Measurements from ENCODE around the gene BOLA1. TPM values are rescaled to one million over a fixed set of nuclear protein-coding genes. Genes with fewer than 3 reads are reported as not detected.
"Not testable (repeated sequence)": the region's sequence is repeated elsewhere in the genome, so short reads cannot be mapped to it uniquely, and the experiment has no call there.

BOLA1 gene
- polyA plus RNA-seq (ENCODE audit: insufficient read length in 3 of 3): 10 to 100 TPM; 22.0 to 29.8 (median 27.7) TPM
- long read RNA-seq, donor 1, transcript BOLA1-202 (2 exons, 859 nt): major isoform, 8 of 24 reads
- long read RNA-seq, donor 1, partial matches to known transcripts: 15 of 24 reads
- long read RNA-seq, donor 1, other reads (novel, unspliced or antisense): 0 of 24 reads
- long read RNA-seq, donor 2, transcript BOLA1-202 (2 exons, 859 nt): major isoform, 26 of 28 reads
- long read RNA-seq, donor 2, partial matches to known transcripts: 0 of 28 reads
- long read RNA-seq, donor 2, other reads (novel, unspliced or antisense): 0 of 28 reads
- long read RNA-seq, donor 3, transcript BOLA1-202 (2 exons, 859 nt): major isoform, 21 of 23 reads
- long read RNA-seq, donor 3, partial matches to known transcripts: 0 of 23 reads
- long read RNA-seq, donor 3, other reads (novel, unspliced or antisense): 0 of 23 reads
- long read RNA-seq, donor 4, transcript BOLA1-202 (2 exons, 859 nt): major isoform, 21 of 170 reads
- long read RNA-seq, donor 4, partial matches to known transcripts: 77 of 170 reads
- long read RNA-seq, donor 4, other reads (novel, unspliced or antisense): 71 of 170 reads
- long read RNA-seq, donor 5, transcript BOLA1-202 (2 exons, 859 nt): major isoform, 8 of 9 reads
- long read RNA-seq, donor 5, partial matches to known transcripts: 0 of 9 reads
- long read RNA-seq, donor 5, other reads (novel, unspliced or antisense): 0 of 9 reads
- long read RNA-seq, donor 6, transcript BOLA1-202 (2 exons, 859 nt): major isoform, 14 of 14 reads
- long read RNA-seq, donor 6, partial matches to known transcripts: 0 of 14 reads
- long read RNA-seq, donor 6, other reads (novel, unspliced or antisense): 0 of 14 reads
- long read RNA-seq, donor 7, transcript BOLA1-202 (2 exons, 859 nt): major isoform, 19 of 20 reads
- long read RNA-seq, donor 7, partial matches to known transcripts: 0 of 20 reads
- long read RNA-seq, donor 7, other reads (novel, unspliced or antisense): 0 of 20 reads
- long read RNA-seq, donor 8, transcript BOLA1-202 (2 exons, 859 nt): major isoform, 10 of 10 reads
- long read RNA-seq, donor 8, partial matches to known transcripts: 0 of 10 reads
- long read RNA-seq, donor 8, other reads (novel, unspliced or antisense): 0 of 10 reads
- long read RNA-seq, donor 9, transcript BOLA1-202 (2 exons, 859 nt): major isoform, 23 of 59 reads
- long read RNA-seq, donor 9, partial matches to known transcripts: 34 of 59 reads
- long read RNA-seq, donor 9, other reads (novel, unspliced or antisense): 0 of 59 reads
- long read RNA-seq, donor 10, transcript BOLA1-202 (2 exons, 859 nt): major isoform, 12 of 13 reads
- long read RNA-seq, donor 10, partial matches to known transcripts: 0 of 13 reads
- long read RNA-seq, donor 10, other reads (novel, unspliced or antisense): 0 of 13 reads
- long read RNA-seq, donor 11, transcript BOLA1-202 (2 exons, 859 nt): major isoform, 8 of 8 reads
- long read RNA-seq, donor 11, partial matches to known transcripts: 0 of 8 reads
- long read RNA-seq, donor 11, other reads (novel, unspliced or antisense): 0 of 8 reads
- long read RNA-seq, donor 12, transcript BOLA1-202 (2 exons, 859 nt): major isoform, 24 of 28 reads
- long read RNA-seq, donor 12, partial matches to known transcripts: 0 of 28 reads
- long read RNA-seq, donor 12, other reads (novel, unspliced or antisense): 0 of 28 reads
- long read RNA-seq, donor 13, transcript BOLA1-202 (2 exons, 859 nt): major isoform, 16 of 17 reads
- long read RNA-seq, donor 13, partial matches to known transcripts: 0 of 17 reads
- long read RNA-seq, donor 13, other reads (novel, unspliced or antisense): 0 of 17 reads
- long read RNA-seq, donor 14: 0 reads
- long read RNA-seq, donor 15, transcript BOLA1-202 (2 exons, 859 nt): major isoform, 15 of 18 reads
- long read RNA-seq, donor 15, partial matches to known transcripts: 0 of 18 reads
- long read RNA-seq, donor 15, other reads (novel, unspliced or antisense): 0 of 18 reads
- long read RNA-seq, donor 16, transcript BOLA1-202 (2 exons, 859 nt): major isoform, 18 of 19 reads
- long read RNA-seq, donor 16, partial matches to known transcripts: 0 of 19 reads
- long read RNA-seq, donor 16, other reads (novel, unspliced or antisense): 0 of 19 reads

GRCh38 chr1:149899460-149900284, at the start of gene BOLA1:
Gene BOLA1, plus strand, starts transcription at chr1:149899568. Its CDS starts 492 bp downstream, at chr1:149900060.
- DNase-seq: peak; percentile 93

GRCh38 chr1:149849947-149850360, 49.4 kb upstream of the BOLA1 start:
- DNase-seq: peak; percentile 27

GRCh38 chr1:149850732-149851345, 48.5 kb upstream of the BOLA1 start:
- not testable (repeated sequence) for DNase-seq

- DNase-seq: not testable (repeated sequence)
Observed at GRCh38 chr1:149851585-149852213, 47.7 kb upstream of the BOLA1 start.

GRCh38 chr1:149852263-149852662, 47.1 kb upstream of the BOLA1 start:
- not testable (repeated sequence) for DNase-seq

- not testable (repeated sequence) for DNase-seq
Observed at GRCh38 chr1:149860271-149860670, 39.1 kb upstream of the BOLA1 start.

GRCh38 chr1:149860684-149861496, 38.5 kb upstream of the BOLA1 start:
- not testable (repeated sequence) for DNase-seq

- DNase-seq: not testable (repeated sequence)
Observed at GRCh38 chr1:149861497-149862054, 37.8 kb upstream of the BOLA1 start.

GRCh38 chr1:149866887-149867286, 32.5 kb upstream of the BOLA1 start:
- DNase-seq: not testable (repeated sequence)

GRCh38 chr1:149873060-149873459, 26.3 kb upstream of the BOLA1 start:
- not testable (repeated sequence) for DNase-seq

- DNase-seq: no peak
Observed at GRCh38 chr1:149877211-149877946, 22.0 kb upstream of the BOLA1 start.

- no peak for DNase-seq
Observed at GRCh38 chr1:149879556-149879955, 19.8 kb upstream of the BOLA1 start.

- DNase-seq: no peak
Observed at GRCh38 chr1:149881876-149882275, 17.5 kb upstream of the BOLA1 start.

GRCh38 chr1:149883598-149884247, 15.6 kb upstream of the BOLA1 start:
- no peak for DNase-seq
